Stimulated activated CD8-positive, alpha-beta memory T cell treated with anti-CD3 and anti-CD28 coated beads, Interleukin-4, amount 100 ng/mL, for 48 hours (primary cell): Measurements from ENCODE around the gene ACVR1B.

ENCODE experiments used
- DNase-seq: peaks from one replicate; pipeline ENCODE4 v3.0.0-alpha.2; 2020

Gene ACVR1B

DNA sequence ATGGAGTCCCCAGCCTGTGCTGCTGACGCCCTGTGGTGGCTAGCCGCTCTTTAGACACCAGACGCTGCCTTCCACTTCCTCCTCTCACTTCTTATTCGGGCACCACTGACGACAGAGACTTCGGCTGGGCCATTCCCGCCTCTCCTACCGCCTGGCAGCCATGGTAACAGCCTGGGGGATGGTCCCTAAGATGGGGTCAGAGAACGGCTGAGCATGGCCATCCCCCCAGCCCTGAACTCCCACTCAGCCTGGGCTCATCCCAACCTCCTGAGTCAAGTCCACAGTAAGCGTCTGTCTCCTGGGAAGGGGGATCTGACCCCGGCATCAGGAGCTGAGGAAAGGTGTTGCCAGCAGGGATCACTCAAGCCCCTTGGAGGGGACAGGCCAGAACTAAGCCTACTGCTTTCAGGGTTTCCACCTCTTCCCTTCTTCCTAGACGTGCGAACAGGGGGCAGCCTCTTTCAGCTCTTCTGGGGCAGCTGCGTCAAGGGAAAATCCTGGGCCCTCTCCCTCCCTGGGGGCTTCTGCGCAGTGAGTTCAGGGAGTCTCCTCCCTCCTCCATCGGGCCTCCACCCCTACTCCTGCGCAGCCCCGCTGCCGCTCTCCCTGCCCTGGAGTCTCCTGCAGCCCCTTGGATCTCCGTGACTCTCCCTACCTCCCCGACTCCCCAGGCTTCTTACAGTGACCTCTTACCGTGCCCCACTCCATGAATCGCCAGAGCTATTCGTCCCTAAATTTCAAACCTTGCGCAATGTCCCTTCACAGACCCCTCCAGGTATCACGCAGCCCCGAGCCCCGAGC is 54.6 kb downstream of the ACVR1B start:
- DNase-seq, result no peak

DNA sequence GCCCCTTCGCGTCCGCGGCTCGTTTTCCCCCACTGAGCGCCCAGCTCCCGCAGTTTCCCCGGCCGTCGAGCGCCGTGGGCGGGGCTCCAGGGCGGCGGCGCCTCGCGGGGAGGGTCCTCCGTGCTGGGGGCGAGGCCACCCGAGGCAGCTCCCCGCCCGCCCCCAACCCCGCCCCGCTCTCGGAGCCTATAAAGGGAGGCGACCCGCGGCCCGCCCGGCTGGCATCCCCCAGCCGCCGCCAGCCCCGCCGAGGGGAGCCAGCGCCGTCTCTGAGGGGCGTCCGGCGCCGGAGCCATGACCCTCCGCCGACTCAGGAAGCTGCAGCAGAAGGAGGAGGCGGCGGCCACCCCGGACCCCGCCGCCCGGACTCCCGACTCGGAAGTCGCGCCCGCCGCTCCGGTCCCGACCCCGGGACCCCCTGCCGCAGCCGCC is 55.2 kb downstream of the ACVR1B start, which contains the start of gene TAMALIN:
TSS of gene TAMALIN (plus strand) at position 221 of the 432 bp plus-strand sequence. CDS start at position 295, 74 bp downstream.
- DNase-seq, result peak; percentile 80

DNA sequence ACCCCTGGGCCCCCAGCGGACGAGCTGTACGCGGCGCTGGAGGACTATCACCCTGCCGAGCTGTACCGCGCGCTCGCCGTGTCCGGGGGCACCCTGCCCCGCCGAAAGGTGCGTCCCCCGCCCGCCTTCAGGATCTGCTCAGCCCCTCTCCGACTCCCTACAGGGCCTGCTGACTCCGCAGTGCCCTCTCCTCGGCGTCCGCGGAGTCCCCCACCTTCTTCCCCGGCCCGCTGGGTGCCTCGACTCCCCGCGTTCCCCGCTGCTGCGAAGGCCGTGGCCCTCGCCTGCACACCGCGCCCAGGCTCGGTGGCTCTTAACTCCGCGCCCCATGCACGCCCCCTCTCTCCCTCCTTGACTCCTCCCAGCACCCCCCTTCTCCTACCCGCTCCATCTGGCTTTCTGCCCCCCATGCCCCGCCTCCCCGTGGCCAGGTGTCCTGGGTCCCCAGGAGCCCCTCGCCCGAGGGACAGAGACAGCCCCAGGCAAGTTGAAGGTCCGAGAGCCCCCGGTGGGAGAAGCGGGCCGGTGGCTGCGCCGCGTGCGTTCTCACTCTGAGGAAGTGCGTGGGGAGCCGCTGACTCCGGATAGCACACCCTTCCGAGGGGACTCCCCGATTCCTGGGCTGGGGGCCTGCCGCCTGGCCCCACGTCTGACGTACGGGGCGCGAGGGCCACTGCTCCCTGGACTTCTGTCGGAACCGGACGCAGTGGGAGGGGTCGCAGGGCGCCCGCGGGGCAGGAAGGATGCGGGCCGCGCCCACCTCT is 55.8 kb downstream of the ACVR1B start:
- peak; percentile 59 for DNase-seq

DNA sequence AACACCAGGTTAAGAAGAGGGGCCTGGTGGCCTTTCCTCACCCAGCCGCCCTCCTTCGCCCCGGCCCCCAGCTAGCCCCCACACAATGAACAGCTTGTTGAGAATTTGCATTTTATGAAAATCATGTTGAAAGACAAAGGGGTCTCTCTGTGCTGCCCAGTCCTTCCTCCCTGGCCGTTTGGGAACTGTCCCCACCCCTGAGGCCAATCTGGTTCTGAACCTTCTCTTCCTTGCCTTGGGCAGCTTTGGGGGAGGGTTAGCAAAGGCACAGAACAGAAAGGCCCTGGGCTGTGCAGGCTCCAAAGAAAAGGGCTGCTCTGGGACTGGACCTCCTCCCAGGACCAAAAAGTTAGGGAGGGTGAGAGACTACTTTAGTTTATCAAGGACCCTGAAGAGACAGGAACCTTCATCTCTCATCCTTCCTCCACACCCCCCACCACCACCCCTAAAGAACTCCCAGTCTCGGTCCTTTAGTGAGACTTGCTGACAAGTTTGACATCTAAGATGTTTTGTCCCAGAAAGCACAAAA is 56.5 kb downstream of the ACVR1B start:
- DNase-seq, result no peak

DNA sequence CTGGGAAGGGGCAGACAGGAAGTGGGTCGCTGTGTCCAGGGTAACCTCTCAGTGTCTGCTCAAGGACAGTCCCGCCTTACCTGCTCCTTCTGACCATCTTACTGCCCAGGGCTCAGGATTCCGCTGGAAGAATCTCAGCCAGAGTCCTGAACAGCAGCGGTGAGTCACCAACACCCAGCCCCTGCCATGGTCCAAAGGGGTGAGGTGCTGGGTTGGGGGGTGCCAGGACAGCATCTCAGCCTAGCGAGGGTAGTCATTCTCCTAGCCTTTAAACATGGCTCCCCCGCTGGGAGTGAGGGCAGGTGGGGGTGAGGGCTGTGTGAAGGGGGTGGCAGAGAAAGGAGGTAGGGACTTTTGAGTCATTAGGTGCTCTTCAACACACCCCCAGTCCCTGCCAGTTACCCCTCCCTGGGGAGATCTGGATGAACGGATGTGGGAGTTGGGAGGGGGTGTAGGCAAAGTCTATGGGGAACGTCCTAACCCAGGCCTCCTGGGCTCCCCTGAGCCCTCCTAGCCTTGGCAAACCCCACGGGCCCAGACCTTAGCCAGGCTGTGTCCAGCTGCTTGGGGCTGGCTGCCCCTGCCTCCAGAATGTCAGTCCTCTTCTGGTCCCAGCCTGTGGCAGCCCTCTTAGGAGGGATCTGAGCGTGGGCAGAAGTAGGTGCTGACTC is 57.7 kb downstream of the ACVR1B start:
- DNase-seq, result no peak

- DNase-seq, result no peak
Measured at GRCh38 chr12:52010152-52010622, 58.7 kb downstream of the ACVR1B start.

- no peak for DNase-seq
Measured at GRCh38 chr12:52010692-52011601, 59.4 kb downstream of the ACVR1B start.

DNA sequence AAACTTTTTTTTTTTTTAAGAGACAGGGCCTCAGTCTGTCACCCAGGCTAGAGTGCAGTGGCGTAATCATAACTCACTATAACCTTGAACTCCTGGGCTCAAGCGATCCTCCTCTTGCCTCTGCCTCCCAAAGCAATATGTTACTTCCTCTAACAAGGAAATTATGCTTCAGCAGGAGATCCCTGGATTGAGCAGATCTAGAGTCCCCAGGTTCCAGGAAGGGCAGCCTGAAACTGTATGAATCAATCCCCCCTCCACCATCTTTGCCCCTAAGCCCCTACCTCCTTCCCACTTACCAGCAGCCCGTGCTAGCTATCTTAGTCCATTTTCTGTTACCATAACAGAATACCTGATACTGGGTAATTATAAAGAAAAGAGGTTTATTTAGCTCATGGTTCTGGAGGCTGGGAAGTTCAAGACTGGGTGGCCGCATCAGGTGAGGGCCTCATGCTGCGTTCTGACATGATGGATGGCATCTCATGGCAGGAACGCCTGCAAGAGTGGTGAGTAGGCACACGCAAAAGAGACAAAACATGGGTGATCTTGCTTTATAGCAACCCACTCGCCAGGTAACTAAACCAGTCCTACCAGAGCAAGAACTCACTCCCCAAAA is 60.2 kb downstream of the ACVR1B start:
- DNase-seq, result no peak

DNA sequence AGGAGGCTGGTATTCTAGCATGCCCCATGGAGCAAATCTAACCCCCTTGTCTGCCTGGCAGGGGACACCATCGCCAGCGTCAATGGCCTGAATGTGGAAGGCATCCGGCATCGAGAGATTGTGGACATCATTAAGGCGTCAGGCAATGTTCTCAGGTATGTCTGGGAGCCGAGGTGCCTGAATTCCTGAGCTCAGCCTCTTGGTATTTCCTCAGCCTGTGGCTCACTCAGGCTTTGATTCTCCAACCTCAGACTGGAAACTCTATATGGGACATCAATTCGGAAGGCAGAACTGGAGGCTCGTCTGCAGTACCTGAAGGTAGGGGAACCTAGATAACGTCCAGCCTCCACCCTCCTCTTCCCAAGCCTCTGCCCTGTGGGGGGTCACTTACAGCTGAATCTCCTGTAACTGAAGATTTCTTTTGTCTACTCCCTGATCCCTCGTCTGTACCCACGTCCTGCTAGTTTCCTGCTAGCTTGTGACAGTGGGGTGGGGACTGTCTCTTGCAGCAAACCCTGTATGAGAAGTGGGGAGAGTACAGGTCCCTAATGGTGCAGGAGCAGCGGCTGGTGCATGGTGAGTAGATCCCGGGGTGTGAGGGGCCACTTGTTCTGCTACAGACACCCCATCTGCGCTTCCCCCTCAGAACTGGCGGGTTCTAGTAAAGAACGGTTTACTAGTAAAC is 62.3 kb downstream of the ACVR1B start:
- no peak for DNase-seq

GRCh38 chr12:52014567-52015530 is 63.4 kb downstream of the ACVR1B start:
- no peak for DNase-seq

DNA sequence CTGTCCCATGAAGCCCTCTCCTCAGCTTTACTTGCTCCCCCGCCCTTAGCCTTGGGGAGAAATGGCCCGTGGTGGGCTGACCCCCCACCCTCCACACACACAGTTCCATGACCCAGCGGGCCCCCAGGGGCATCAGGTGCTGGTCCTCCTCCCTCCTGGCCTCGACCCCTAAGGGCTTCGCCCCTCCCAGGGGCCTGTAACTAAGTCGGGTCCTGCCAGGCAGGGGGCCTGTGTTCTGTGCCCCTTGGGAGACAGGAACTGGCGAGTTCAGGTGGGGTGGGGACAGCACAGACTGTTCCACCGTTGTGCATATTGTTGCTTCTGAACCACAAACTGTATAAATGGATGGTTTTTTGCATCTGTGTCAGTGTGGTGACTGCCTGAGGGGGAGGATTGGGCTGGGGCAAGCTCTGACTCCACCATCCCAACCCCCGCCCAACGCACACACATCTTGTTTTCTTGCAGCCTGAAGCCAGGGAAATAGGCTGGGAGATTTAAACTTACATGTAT is 64.1 kb downstream of the ACVR1B start:
- no peak for DNase-seq

GRCh38 chr12:52018433-52019112 is 67.1 kb downstream of the ACVR1B start:
- DNase-seq, result no peak

GRCh38 chr12:52019113-52019770 is 67.7 kb downstream of the ACVR1B start:
- DNase-seq, result no peak

- peak; percentile 76 for DNase-seq
Measured at GRCh38 chr12:52020539-52021336, 69.2 kb downstream of the ACVR1B start.

DNA sequence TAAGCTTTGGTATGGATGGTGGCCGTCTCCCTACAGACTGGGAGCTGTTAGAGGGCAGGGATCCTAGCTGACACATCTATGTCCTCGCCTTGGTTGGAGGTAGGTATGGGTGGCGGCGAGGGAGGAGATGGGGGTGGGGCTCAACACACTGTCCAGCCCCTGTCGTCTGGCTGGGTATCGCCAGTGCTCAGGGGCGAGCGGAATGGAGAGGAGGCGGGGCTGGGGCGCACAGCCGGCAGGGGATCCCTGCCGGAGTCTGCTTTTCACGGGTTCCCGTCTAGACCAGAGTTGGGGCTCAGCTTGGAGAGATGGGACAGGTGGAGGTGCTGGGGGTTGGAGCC is 71.3 kb downstream of the ACVR1B start:
- no peak for DNase-seq

- DNase-seq, result peak; percentile 98
Measured at GRCh38 chr12:52023182-52023975, 71.9 kb downstream of the ACVR1B start.
